Measurements from ENCODE around the gene BCKDK. TPM values are rescaled to one million over a fixed set of nuclear protein-coding genes. Genes with fewer than 3 reads are reported as not detected.
"Not testable (repeated sequence)": the region's sequence is repeated elsewhere in the genome, so short reads cannot be mapped to it uniquely, and the experiment has no call there.

The BCKDK gene
- polyA plus RNA-seq, 3 donors: 29.5 to 44.1 (median 42.6) TPM

DNA sequence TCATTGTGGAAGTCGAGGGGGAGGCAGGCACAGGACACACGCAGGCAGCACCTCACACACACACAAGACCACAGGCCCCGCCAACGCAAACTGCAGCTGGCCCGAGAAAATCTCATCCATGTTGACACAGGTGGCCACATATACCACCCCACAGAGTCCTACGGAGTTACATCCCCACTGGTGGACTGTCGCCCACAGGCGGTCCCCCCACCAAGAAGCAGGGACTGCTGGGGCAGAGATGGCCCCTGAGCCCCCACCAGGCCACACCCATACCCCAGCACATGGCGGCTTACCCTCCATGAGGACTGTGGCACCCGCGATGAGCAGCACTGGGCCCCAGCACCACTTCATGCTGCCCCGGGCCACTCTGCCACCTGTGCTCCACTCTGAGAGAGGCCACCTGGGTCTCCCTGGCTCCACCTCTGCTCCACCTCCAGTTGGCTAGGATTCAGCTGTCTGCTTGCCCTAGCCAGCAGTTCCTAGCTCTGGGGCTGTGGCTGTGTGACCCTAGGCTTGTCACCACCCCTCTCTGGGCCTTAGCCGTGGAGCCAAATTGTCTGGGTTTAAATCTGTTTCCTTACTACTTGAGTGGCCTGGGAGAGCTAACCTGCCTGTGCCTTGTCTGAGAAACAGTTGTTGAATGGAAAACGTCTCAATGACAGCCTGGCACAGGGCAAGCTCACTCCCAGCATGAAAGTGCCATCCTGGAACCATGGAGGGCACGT lies 19.6 kb upstream of the BCKDK start, which contains the start of gene PRSS53:
Gene PRSS53, minus strand, starts transcription at position 485 of the 725 bp plus-strand sequence. Its CDS starts 134 bp downstream, at position 351.
- no peak for DNase-seq (ENCODE audit: extremely low read depth in 1 of 11, low read depth in 9 of 11, low spot score in 4 of 11)

DNA sequence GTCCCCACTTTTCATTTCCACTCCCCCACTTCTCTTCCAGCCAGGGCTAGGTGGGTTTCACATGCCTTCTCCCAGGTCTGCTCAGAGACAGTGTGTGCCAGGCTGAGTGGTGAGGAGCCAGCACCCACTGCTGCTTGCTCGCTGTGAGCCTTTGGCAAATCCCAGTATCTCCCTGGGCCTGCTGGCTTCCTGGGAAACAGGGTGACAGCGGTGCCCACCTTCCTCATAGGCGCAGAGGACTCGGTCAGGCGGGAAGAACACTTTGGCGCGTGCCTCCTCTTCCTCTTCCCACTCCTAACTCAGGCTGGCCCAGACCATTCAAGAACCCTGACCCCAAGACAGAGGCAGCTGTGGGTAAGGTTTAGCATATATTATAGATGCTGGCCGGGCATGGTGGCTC lies 19.0 kb upstream of the BCKDK start:
- DNase-seq (ENCODE audit: extremely low read depth in 1 of 11, low read depth in 9 of 11, low spot score in 4 of 11): no peak

DNA sequence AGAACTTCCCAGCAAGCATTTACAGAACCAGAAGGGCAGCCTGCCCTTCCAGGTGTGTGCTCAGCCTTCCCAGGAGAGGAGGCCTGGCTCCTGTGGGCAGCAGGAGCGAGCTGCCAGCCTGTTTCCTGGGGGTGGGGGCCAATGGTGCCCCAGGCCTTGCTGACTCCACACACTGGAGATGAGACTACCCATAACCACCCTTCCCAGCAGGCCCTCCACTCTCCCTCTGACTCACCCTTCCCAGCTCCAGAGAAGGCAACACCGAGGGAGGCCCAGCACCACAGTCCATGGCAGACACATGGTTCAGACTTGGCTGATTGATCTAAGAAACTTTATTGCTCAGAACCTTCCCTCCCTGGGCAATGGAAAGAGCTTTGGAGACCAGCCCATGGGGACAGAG lies 17.6 kb upstream of the BCKDK start:
- no peak for DNase-seq (ENCODE audit: extremely low read depth in 1 of 11, low read depth in 9 of 11, low spot score in 4 of 11)

DNA sequence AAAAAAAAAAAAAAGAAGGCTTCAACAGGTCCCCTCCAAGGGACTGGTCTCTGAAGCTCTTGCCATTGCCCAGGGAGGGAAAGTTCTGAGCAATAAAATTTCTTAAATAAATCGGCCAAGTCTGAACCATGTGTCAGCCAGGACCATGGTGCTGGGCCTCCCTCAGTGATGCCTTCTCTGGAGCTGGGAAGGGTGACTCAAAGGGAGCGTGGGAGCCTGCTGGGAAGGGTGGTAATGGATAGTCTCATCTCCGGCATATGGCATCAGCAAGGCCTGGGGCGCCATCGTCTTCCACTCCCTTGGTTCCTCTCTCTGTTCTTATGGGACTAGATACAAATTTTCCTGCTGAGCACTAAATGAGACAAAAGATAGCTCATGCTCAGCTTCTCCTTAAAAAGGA lies 15.9 kb upstream of the BCKDK start:
- DNase-seq (ENCODE audit: extremely low read depth in 1 of 11, low read depth in 9 of 11, low spot score in 4 of 11): no peak

DNA sequence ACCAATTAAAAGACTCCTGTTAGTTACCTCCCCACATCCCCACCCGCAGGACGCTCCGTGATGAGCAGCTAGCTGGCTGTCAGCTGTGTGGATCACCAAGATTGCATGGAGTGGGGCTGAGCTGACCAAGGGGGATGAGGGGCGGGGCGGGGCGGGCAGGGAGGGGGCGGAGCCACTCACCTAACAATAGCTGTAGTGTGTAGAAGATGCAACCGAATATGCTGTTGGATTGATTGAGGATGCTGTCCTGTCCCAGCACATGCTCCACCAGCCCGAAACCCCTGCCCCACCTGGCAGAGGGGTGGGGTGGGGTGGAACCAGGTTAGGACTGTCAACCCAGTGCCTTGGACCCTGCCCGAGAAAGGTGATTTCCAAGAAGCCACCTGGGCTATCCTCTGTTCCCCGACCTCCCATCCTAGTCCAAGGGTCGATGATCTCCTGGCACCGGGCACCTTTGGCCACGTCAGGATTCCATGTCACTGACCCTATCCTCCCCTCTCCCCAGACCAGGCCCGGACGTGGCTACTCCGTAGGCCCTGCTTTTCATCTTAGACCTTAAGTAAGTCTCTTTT lies 15.0 kb upstream of the BCKDK start:
- DNase-seq (ENCODE audit: extremely low read depth in 1 of 11, low read depth in 9 of 11, low spot score in 4 of 11): no peak

DNA sequence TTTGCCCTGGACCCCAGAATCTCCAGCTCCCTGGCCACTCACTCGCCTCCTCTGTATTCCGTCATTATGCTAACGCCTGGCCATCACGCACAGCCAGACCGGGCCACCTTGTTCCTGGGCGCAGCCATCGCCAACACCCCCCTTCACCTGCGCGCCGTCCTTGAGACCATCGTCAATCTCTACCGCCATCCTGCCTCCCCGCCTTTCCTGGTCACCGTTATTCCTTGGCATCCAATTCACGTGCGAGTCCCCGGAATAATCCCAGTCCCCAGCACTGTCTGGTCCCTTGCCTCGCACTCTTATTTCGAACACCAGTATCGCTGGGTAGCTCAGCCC lies 14.1 kb upstream of the BCKDK start:
- no peak for DNase-seq (ENCODE audit: extremely low read depth in 1 of 11, low read depth in 9 of 11, low spot score in 4 of 11)

DNA sequence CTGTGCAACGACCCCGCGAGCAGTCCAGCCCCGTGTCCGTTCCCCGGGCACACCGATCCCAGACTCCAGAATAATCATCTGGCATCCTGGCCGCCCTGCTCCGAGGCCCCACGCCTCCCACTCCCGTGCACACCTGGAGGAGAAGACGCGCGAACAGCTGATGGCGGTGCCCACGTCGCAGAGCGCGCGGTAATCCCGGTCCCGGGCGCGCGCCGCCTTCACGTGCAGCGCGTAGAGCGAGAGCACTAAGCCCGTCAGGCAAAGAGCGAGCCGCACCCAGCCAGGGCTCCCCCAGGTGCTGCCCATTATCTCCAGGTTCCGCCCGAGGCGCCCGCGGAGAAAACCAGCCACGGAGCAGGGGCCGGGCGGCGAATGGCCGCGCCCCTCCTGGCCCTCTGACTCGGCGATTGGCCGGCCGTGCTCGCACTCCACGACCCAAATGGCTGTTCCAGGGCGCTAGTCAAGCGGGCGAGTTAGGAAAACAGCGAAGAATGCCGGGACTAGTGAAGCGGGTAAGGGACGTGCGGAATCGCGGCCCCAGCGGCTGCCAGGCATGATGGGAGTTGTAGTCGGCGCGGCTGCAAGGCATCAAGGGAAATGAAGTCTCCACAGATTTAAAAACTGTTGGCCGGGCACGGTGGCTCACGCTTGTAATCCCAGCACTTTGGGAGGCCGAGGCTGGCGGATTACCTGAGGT lies 13.6 kb upstream of the BCKDK start, which contains the start of gene VKORC1:
Gene VKORC1, minus strand, starts transcription at position 374 of the 697 bp plus-strand sequence. Its CDS starts 68 bp downstream, at position 306.
- DNase-seq (ENCODE audit: extremely low read depth in 1 of 11, low read depth in 9 of 11, low spot score in 4 of 11): peak in 10 of 11 donors; percentile 75 to 94 (median 87)

DNA sequence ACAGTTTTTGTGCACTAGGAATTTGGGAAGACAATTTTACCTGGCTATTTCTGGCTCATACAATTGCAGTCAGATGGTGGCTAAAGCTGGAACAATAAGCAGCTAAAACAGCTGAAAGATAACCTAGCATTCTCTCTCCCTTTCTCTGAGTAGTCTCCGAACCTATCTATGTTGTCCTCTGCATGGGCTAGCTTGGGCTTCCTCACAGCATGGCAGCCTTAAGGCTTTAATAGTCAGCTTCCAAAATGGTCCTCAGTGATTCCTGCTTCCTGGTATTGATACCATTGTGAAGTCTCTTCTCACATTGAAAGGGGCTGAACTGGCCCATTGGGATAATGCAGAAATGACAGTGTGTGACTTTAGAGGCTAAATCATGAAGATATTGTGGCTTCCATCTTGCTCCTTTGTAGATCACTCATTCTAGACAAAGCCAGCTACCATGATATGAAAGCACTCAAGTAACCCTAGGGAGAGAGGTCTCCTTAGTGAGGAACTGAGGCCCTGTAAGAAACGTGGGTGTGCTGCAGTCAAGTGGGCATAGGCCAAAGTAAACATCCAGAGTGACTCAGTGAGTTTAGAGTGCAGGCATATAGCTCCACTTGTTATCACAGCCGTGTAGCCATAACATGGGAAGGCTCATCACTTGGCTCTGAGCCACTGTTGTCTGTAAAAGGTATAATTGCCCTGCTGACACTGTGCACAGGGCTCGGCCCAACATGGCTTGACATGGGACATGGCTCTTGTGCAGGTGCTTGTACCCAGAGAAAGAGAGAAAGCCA lies 8.1 kb upstream of the BCKDK start:
- no peak for DNase-seq (ENCODE audit: extremely low read depth in 1 of 11, low read depth in 9 of 11, low spot score in 4 of 11)

DNA sequence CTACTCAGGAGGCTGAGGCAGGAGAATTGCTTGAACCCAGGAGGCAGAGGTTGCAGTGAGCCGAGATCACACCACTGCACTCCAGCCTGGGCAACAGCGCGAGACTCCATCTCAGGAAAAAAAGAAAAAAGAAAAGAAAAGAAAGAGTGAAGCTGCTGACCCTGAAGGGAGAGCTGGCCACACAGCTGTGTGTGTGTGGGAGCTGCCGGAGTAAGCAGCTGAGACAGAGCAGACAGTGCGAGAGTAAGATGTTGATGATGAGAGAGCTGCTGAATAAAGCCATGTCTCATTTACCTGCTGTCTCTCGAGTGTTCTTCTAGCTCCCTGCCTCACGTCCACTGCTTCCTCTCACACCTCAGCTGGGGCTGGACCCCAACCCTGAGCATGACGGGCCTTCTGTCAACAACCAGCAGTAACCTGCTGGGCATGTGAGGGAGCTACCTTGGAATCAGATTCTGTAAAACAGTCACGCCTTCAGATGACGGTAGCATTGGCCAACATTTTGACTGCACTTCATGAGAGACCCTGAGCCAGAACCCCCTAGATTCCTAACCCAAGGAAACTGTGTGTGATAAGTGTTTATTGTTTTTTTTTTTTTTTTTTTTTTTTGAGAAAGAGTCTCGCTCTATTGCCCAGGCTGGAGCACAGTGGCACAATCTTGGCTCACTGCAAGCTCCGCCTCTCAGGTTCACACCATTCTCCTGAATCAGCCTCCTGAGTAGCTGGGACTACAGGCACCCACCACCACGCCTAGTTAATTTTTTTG lies 7.1 kb upstream of the BCKDK start:
- not testable (repeated sequence) for DNase-seq (ENCODE audit: extremely low read depth in 1 of 11, low read depth in 9 of 11, low spot score in 4 of 11)

DNA sequence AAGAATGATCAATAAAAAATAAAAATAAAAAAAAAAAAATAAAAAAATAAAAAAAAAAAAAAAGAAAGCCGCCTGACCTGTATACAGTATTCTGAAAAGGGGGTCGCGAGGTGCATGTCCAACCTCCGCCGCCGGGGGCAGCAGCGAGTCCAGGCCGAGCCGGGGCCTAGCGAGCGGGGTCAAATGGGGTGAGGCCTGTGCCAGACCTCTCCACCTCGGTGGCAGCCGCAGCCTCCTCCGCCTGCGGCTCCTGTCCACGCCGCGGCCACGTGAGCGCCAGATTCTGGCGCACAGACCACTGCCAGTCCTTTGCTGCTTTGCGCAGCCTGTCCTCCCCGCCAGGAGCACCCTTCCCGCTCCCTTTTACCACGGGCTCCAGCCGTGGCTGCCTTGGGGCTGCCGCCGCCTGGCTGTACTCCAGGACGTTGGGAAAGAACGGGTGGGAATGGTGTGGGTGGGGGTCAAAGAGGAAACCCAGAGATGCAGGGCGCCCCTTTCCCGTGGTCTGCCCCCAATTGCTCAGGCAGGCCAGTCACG lies 2.4 kb upstream of the BCKDK start:
- DNase-seq (ENCODE audit: extremely low read depth in 1 of 11, low read depth in 9 of 11, low spot score in 4 of 11): peak in 1 of 11 donors; percentile 48

DNA sequence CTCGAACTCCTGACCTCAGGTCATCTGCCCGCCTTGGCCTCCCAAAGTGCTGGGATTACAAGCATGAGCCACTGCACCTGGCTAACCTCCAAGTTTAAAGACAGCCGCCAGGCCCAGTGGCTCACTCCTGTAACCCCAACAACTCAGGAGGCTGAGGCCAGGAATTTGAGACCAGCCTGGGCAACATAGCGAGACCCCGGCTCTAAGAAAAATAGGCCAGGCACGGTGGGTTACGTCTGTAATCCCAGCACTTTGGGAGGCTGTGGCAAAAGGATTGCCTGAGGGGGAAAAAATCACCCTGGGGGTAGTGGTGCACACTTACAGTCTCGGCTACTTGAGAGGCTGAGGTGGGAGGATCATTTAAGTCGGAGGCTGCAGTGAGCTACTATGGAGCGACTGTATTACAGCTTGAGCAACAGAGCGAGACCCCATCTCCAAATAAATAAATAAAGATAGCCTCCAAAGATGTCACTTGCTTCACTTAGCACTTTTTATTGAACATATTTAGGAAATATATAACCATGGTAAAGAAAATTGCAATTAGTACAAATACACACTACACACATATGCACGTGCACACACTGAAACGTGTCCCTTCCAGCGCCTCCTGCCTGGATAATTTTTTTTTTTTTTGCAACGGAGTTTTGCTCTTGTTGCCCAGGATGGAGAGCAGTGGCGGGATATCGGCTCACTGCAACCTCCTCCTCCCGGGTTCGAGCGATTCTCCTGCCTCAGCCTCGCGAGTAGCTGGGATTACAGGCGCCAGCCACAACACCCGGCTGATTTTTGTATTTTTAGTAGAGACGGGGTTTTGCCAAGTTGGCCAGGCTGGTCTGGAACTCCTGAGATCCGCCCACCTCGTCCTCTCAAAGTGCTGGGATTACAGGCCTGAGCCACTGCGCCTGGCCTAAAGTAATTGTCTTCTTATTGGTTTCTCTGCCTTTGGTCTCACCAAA lies 1.4 kb upstream of the BCKDK start:
- DNase-seq (ENCODE audit: extremely low read depth in 1 of 11, low read depth in 9 of 11, low spot score in 4 of 11): no peak

DNA sequence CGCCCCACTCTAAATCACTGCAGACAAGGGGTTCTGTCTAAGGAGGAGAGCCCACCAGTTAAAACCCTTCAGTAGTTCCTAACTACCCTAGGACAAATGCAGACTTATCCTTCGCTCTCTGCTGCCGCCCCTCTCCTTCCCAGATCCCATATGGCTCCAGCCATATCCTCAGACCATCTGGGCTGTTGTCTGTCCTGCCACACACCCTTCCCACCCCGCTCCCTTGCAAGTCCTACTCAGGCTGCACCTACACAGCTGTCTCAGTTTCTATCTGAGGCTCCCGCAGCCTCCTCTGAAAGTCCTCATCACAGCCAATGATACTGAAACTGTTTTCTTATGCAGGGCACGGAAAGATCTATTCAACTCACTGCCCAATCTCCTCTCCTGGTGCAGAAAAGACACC lies 720 bp upstream of the BCKDK start:
- no peak for DNase-seq (ENCODE audit: extremely low read depth in 1 of 11, low read depth in 9 of 11, low spot score in 4 of 11)

DNA sequence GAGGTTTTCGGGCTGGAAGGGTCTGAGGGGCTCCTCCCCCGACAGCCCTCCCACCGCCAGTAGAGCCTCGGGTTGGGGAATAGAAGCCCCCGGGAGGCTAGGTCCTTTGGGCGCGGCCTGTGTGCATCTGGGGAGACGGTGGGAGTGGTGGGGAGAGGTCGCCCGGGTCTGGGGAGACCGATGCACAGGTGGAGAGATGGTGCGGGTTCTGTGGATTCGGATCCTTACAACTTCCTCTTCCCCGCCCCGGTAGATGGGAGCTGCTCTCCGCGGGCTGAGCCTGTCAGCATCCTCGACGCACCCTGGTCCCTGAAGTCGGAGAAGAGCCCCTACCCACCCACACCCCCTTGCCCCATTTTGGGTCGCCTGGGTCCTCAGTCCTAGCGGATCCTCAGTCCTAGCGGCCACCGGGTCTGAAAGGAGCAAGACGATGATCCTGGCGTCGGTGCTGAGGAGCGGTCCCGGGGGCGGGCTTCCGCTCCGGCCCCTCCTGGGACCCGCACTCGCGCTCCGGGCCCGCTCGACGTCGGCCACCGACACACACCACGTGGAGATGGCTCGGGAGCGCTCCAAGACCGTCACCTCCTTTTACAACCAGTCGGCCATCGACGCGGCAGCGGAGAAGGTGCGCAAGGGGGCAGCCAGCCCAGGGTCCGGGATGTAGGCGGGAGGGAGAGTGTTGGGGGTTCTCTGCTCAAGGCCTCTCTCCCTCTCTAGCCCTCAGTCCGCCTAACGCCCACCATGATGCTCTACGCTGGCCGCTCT lies 790 bp downstream of the BCKDK start:
- no peak for DNase-seq (ENCODE audit: extremely low read depth in 1 of 11, low read depth in 9 of 11, low spot score in 4 of 11)

DNA sequence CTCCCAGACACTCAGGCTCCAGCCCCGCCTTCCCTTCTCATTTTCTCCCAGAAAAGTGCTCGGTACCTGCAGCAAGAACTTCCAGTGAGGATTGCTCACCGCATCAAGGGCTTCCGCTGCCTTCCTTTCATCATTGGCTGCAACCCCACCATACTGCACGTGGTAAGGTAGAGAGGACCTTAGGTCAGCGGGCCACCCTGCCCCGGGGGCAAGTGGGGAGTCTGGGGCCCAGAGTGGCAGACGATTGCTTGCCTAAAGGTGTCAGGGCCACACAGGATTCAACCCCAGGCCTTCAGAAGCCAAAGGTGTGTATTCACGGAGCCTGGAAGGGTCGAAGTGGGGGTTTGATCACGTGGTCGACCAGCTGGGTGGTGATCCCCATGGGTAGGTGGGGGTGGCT lies 1.4 kb downstream of the BCKDK start:
- no peak for DNase-seq (ENCODE audit: extremely low read depth in 1 of 11, low read depth in 9 of 11, low spot score in 4 of 11)

DNA sequence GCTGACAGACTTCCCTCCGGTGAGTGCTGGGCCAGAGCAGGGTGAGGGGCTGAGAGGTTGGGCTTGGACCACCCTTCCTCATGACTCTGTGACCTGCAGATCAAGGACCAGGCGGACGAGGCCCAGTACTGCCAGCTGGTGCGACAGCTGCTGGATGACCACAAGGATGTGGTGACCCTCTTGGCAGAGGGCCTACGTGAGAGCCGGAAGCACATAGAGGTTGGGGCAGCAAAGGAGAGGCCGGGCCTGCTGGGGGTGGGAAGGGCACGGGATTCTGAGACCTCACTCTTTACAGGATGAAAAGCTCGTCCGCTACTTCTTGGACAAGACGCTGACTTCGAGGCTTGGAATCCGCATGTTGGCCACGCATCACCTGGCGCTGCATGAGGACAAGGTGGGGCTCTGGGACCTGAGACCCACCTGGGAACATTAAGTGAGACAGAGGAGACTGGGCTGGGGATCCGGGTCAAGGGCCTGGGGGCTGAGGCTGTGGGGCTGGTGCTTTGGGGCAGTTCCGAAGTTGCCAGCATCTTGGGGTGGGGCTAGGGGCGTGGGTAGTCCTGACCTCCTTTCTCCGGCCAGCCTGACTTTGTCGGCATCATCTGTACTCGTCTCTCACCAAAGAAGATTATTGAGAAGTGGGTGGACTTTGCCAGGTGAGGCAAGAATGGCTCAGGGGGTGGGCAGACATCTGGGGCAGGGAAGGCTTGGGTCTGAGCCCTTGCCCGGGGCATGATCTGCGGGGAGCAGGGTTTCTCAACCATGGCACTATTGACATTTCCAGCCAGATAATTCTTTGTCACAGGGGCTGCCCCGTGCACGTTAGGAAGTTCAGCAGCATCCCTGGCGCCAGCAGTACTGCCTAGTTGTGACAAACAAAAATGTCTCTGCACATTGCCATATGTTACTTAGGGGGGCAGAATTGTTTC lies 2.2 kb downstream of the BCKDK start:
- DNase-seq (ENCODE audit: extremely low read depth in 1 of 11, low read depth in 9 of 11, low spot score in 4 of 11): no peak
